Measurements from ENCODE around the gene MCCC1. TPM values are rescaled to one million over a fixed set of nuclear protein-coding genes. Genes with fewer than 3 reads are reported as not detected.
A peak's percentile ranks its signal among the peaks of the same experiment; 100 is the strongest.

The MCCC1 gene
- total RNA-seq, 1 donor from 2014 or later: 61.4 TPM

DNA sequence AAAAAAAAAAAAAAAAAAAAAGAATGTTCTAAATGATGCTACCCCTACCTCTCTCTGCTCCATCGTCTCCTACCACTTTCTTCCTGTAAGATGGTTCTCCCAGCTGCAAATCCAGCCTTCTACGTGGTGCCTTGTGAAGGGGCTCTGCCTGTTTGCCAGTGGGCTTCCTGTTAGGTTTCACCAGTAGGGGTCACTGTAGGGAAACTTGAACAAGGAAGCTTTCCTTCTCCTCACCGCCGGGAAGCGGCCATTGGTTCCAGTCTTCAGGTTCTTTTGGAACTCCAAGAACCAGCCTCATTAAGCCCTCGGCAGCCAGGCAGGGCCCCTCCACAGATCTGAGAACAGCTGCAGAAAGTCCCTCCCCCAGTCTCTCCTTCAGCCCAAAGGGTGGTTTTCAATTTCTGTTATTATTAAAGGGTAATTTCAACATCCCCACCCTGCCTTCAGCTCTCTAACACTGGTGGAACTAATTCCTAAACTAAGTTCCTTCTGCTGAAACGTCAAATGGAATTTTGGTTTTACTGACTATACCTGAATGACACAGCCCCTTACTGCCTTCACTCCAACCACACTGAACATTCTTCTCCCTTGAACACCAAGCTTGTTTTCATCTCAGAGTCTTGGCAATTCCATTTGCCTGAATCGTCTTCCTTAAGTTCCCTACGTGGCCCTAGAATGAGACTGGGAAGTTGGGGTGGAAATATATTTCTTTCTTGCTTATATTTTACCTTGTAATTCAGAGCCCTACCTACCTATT lies 13.5 kb downstream of the MCCC1 start:
- ATAC-seq: peak; percentile 73
- H3K27me3 ChIP-seq: no peaks in the 10 kb centered on the region
- H3K36me3 ChIP-seq: peaks cover 85% of the 10 kb centered on the region
- intact Hi-C loops (cut with DNase I): no loop called here
- H3K4me1 ChIP-seq: no peaks in the 10 kb centered on the region
- no peaks in the 10 kb centered on the region for H3K9me3 ChIP-seq
- TF ChIP-seq, protein P1, sequence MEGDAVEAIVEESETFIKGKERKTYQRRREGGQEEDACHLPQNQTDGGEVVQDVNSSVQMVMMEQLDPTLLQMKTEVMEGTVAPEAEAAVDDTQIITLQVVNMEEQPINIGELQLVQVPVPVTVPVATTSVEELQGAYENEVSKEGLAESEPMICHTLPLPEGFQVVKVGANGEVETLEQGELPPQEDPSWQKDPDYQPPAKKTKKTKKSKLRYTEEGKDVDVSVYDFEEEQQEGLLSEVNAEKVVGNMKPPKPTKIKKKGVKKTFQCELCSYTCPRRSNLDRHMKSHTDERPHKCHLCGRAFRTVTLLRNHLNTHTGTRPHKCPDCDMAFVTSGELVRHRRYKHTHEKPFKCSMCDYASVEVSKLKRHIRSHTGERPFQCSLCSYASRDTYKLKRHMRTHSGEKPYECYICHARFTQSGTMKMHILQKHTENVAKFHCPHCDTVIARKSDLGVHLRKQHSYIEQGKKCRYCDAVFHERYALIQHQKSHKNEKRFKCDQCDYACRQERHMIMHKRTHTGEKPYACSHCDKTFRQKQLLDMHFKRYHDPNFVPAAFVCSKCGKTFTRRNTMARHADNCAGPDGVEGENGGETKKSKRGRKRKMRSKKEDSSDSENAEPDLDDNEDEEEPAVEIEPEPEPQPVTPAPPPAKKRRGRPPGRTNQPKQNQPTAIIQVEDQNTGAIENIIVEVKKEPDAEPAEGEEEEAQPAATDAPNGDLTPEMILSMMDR (IDR thresholded peaks at IDR 0.05): peak; percentile 46
- no peak overlapping the region for H3K4me3 ChIP-seq
- H3K27ac ChIP-seq: no peak overlapping the region
- peak; percentile 70 for DNase-seq

- no peaks in the 10 kb centered on the region for H3K27me3 ChIP-seq
- peaks cover 77% of the 10 kb centered on the region for H3K36me3 ChIP-seq
- ATAC-seq (peak; percentile 89), DNase-seq (no peak)
- TF ChIP-seq, protein P1 (IDR thresholded peaks at IDR 0.05): no peak
- no peak overlapping the region for H3K27ac ChIP-seq
- intact Hi-C loops (cut with DNase I): no loop called here
- H3K4me1 ChIP-seq: no peaks in the 10 kb centered on the region
- H3K9me3 ChIP-seq: no peaks in the 10 kb centered on the region
- H3K4me3 ChIP-seq: no peak overlapping the region
These were observed 16.9 kb downstream of the MCCC1 start for GRCh38 chr3:183082355-183082915.

DNA sequence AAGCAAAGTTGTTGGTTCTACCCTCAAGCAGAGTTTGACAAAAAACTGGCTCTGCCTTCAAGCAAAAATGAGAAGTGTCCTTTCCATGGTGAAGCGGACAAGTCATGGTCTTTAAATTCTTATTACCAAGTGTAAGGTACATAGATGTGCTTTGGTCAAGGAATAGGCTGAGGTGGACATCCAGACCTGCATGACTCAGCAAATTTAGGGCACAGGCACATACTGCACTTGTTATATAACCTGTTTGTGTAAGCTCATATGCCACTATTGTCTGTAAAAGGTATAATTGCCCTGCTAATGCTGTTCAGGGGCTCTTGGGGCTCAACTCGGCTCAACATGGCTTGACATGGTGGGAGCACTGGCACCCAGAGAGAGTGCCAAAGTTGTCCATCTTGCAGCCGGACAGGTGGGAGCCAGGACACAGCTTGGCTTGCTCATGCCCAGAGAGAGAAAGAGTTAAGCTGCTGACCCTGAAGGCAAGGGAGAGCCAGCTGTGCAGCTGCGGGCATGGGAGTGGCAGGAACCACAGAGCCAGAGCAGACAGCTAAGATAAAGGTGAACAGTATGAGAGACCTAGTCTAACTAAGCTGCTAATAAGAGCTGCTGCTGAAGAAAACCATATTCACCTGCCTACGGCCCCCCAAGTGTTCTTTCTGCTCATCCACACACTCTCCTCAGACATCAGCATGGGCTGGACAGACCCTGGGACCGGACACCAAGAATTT lies 17.7 kb downstream of the MCCC1 start:
- Histone ChIP-seq H3K27ac (no peak overlapping the region), H3K4me3 (no peak overlapping the region), H3K36me3 (peaks cover 69% of the 10 kb centered on the region), H3K27me3 (no peaks in the 10 kb centered on the region), H3K4me1 (no peaks in the 10 kb centered on the region), H3K9me3 (no peaks in the 10 kb centered on the region)
- TF ChIP-seq, protein P1 (IDR thresholded peaks at IDR 0.05): no peak
- peak; percentile 11 for ATAC-seq
- DNase-seq: no peak
- intact Hi-C loops (cut with DNase I): no loop called here

DNA sequence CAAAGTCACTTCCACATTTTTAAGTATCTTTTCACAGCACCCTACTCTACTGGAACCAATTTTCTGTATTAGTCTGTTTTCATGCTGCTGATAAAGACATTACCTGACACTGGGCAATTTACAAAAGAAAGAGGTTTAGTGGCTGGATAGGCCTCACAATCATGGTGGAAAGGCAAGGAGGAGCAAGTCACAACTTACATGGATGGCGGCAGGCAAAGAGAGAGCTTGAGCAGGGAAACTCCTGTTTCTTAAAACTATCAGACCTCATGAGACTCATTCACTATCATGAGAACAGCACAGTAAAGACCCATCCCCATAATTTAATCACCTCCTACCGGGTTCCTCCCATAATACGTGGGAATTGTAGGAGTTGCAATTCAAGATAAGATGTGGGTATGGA lies 18.7 kb downstream of the MCCC1 start:
- TF ChIP-seq, protein P1 (IDR thresholded peaks at IDR 0.05): no peak
- H3K9me3 ChIP-seq: no peaks in the 10 kb centered on the region
- ATAC-seq (no peak), DNase-seq (no peak)
- H3K4me1 ChIP-seq: no peaks in the 10 kb centered on the region
- no peak overlapping the region for H3K27ac ChIP-seq
- intact Hi-C loops (cut with DNase I): no loop called here
- H3K27me3 ChIP-seq: no peaks in the 10 kb centered on the region
- H3K36me3 ChIP-seq: peaks cover 59% of the 10 kb centered on the region
- no peak overlapping the region for H3K4me3 ChIP-seq

- no peak for ATAC-seq
- TF ChIP-seq, protein P1 (IDR thresholded peaks at IDR 0.05): no peak
- no peaks in the 10 kb centered on the region for H3K4me1 ChIP-seq
- H3K27ac ChIP-seq: no peak overlapping the region
- H3K9me3 ChIP-seq: no peaks in the 10 kb centered on the region
- no peak overlapping the region for H3K4me3 ChIP-seq
- no peak for DNase-seq
- H3K27me3 ChIP-seq: no peaks in the 10 kb centered on the region
- intact Hi-C loops (cut with DNase I): no loop called here
- peaks cover 37% of the 10 kb centered on the region for H3K36me3 ChIP-seq
These were observed 24.4 kb downstream of the MCCC1 start for GRCh38 chr3:183074881-183075280.

All from upper lobe of right lung (tissue), 1 donor.